Skeletal muscle tissue (tissue), 4 donors: ENCODE data around the gene PKLR. TPM values are rescaled to one million over a fixed set of nuclear protein-coding genes. Genes with fewer than 3 reads are reported as not detected.
A peak's percentile ranks its signal among the peaks of the same experiment; 100 is the strongest.

ENCODE experiments used
- H3K27ac ChIP-seq: one replicate; pipeline ENCODE4 v1.7.0; 2013; ENCODE audit warnings: mild to moderate bottlenecking, low read depth, low read length, inconsistent platforms
- H3K27me3 ChIP-seq, 3 donors: one replicate each; pipeline ENCODE4 v1.7.0; 2013; ENCODE audit warnings: low read length in 3 of 3; ENCODE audit not compliant: control insufficient read depth in 3 of 3, insufficient read depth in 3 of 3
- H3K36me3 ChIP-seq, 3 donors: one replicate each; pipeline ENCODE4 v1.7.0; 2013; ENCODE audit warnings: low read length in 3 of 3; ENCODE audit not compliant: control insufficient read depth in 3 of 3, insufficient read depth in 3 of 3
- H3K4me1 ChIP-seq, 3 donors: one replicate each; pipeline ENCODE4 v1.7.0; 2013; ENCODE audit warnings: low read length in 3 of 3, mild to moderate bottlenecking in 3 of 3; ENCODE audit not compliant: control insufficient read depth in 3 of 3, insufficient read depth in 3 of 3
- H3K4me3 ChIP-seq, 3 donors: one replicate each; pipeline ENCODE4 v1.7.0; 2013; ENCODE audit warnings: low read length in 3 of 3
- H3K9ac ChIP-seq, 3 donors: one replicate each; pipeline ENCODE4 v1.7.0; 2013; ENCODE audit warnings: low read length in 3 of 3, mild to moderate bottlenecking in 3 of 3, moderate library complexity in 2 of 3, low read depth in 1 of 3
- H3K9me3 ChIP-seq, 3 donors: one replicate each; pipeline ENCODE4 v1.7.0; 2013; ENCODE audit warnings: low read length in 3 of 3; ENCODE audit not compliant: control insufficient read depth in 3 of 3
- total RNA-seq: library from RNA; depleted of rRNA; stranded (reverse); fragments of >200 nt; gene quantifications from one replicate; pipeline ENCODE4 v1.2.3, GENCODE V29; 2014
- donor health status: Osteomylitis.

Gene PKLR
- total RNA-seq, 1 donor from 2014 or later = not detected

DNA sequence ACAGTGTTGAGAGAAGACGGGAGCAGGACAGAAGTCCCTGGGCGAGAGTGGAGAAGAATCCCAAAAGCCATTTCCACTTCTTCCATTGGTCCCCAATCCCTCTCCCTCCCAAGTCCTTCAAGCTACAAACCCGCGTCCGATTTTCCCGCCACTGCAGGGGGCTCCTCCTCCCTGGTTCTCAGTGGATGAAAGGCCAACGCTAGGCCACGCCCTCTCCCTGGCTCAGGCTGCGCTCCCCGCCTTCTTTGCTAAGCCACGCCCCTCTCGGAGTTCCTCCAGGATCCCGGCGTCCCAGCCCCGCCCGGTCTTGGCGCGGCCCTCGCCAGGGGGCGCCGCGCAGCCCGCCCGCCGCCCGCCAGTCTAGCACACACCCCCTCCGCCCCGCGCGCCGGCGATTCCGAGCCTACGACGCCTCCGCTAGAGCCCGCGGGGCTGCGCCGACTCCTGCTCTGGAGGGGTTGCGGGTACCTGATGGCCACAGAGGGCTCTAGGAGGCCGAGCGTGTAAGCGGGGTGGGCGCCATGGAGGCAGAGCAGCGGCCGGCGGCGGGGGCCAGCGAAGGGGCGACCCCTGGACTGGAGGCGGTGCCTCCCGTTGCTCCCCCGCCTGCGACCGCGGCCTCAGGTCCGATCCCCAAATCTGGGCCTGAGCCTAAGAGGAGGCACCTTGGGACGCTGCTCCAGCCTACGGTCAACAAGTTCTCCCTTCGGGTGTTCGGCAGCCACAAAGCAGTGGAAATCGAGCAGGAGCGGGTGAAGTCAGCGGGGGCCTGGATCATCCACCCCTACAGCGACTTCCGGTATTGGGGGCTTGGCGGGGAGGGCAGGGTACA lies 24.0 kb downstream of the PKLR start, which contains the start of gene HCN3:
TSS of gene HCN3 (plus strand) at position 394 of the 832 bp plus-strand sequence. CDS start at position 522, 128 bp downstream.
- Histone ChIP-seq H3K4me3 (peak within 1 kb of the TSS; percentile 75 to 81 (median 76)), H3K4me1 (peaks cover 23 to 28% (median 26%) of the 10 kb centered on the region in 3 donors), H3K9ac (peak within 1 kb of the TSS; percentile 40 to 78 (median 71)), H3K27ac (no peak within 1 kb of the TSS), H3K9me3 (no peaks in the 10 kb centered on the region), H3K36me3 (no peaks in the 10 kb centered on the region), H3K27me3 (no peaks in the 10 kb centered on the region)

DNA sequence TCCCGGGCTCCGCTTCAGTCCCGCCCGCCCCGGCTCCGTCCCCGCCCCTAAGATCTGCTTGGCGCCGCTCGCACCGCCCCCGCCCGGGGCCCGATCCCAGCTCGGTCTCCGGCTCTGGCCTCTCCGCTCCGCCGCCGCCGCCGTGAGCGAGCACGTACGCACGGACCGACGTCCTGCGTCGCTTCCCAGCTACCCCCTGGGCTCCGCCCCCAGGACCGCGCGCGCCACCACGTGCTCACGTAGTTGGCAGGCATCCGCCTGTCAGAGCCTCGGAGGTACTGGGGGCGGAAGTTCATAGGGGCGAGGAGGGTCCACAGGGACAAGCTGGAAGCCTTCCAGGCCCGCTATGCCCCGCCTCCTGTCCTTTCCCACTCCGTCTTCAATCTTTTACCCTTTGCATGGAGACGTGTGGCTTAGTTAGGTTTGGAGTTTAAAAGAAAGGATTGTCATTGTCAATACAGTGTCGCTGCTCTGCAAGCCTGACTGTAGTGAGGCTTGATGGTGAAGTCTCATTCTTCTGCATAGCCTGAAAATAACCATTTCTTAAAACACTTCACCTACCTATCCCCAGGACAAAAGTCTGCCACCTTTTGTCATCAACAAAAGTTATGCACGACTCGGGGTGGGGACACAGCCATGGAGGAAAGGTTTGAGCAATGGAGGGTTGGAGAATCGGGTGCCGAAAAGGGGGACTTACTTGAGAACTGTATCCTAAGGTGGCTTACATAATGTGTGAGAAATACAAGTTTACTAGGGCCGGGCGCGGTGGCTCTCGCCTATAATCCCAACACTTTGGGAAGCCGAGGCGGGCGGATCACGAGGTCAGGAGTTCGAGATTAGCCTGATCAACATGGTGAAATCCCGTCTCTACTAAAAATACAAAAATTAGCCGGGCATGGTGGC lies 27.6 kb downstream of the PKLR start, which contains the start of gene CLK2:
TSS of gene CLK2 (minus strand) at position 162 of the 903 bp plus-strand sequence. CDS start 2,527 bp downstream, outside the sequence.
- peaks cover 19 to 23% (median 22%) of the 10 kb centered on the region in 3 donors for H3K36me3 ChIP-seq
- H3K27me3 ChIP-seq = no peaks in the 10 kb centered on the region

GRCh38 chr1:155272466-155273342 lies 28.5 kb downstream of the PKLR start:
- Histone ChIP-seq H3K9ac (peak overlapping the region; percentile 86 to 91 (median 91)), H3K4me3 (peak overlapping the region; percentile 91 to 93 (median 93)), H3K27ac (peak overlapping the region; percentile 93), H3K36me3 (peaks cover 28 to 32% (median 31%) of the 10 kb centered on the region in 3 donors), H3K9me3 (no peaks in the 10 kb centered on the region), H3K4me1 (peaks cover 24 to 36% (median 30%) of the 10 kb centered on the region in 3 donors), H3K27me3 (no peaks in the 10 kb centered on the region)

More for the DNA sequence above, 27.6 kb downstream of the PKLR start, which contains the start of gene CLK2:
- peak within 1 kb of the TSS; percentile 87 to 91 (median 91) for H3K9ac ChIP-seq
- peak within 1 kb of the TSS; percentile 93 for H3K27ac ChIP-seq
- no peaks in the 10 kb centered on the region for H3K9me3 ChIP-seq
- peaks cover 28 to 38% (median 31%) of the 10 kb centered on the region in 3 donors for H3K4me1 ChIP-seq
- peak within 1 kb of the TSS; percentile 91 to 93 (median 93) for H3K4me3 ChIP-seq

DNA sequence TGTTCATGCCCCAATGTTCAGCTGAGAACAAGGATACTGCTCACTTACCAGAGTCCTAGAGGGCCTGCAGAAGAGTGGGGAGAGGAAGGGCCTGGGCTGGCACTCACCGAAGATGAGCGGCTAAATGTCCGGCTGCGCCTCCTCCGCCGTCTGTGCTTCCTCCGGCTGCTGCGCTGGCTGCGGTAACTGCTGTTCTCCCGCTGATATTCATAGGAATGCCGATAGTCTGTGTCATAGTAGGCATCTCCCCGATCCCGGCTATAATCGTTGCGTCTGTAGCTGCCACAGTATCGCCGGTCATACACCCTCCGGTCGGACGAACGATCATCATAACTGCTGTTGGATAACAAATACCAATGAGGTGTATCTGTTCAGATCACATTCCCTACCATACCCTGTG lies 31.9 kb downstream of the PKLR start:
- Histone ChIP-seq H3K36me3 (peaks cover 53 to 62% (median 61%) of the 10 kb centered on the region in 3 donors), H3K27ac (no peak overlapping the region), H3K9ac (no peak overlapping the region), H3K27me3 (no peaks in the 10 kb centered on the region), H3K4me3 (no peak overlapping the region), H3K4me1 (peaks cover 19 to 38% (median 29%) of the 10 kb centered on the region in 3 donors), H3K9me3 (no peaks in the 10 kb centered on the region)

DNA sequence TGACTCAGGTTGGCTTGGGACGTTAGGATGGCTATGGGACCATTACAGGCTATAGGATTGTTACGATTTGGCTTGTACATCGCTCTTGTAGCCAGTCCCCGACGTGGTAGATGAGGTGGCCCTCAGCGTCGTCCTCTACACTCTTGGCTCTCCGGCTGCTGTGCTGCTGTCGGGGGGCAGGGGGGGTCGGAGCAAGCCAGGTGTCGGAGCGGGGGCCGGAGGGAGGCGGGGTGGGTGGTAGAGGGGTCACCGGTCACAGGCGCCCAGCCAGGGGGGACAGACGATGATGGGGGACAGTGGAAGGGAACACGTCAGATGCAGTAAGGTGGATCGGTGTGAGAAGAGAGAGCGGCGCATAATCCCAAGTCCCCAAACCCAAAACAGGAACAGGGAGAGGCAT lies 32.6 kb downstream of the PKLR start:
- no peak overlapping the region for H3K4me3 ChIP-seq
- H3K27me3 ChIP-seq = no peaks in the 10 kb centered on the region
- H3K9me3 ChIP-seq = no peaks in the 10 kb centered on the region
- H3K9ac ChIP-seq = no peak overlapping the region
- peaks cover 15 to 34% (median 25%) of the 10 kb centered on the region in 3 donors for H3K4me1 ChIP-seq
- peaks cover 60 to 70% (median 69%) of the 10 kb centered on the region in 3 donors for H3K36me3 ChIP-seq
- peak overlapping the region; percentile 80 for H3K27ac ChIP-seq

DNA sequence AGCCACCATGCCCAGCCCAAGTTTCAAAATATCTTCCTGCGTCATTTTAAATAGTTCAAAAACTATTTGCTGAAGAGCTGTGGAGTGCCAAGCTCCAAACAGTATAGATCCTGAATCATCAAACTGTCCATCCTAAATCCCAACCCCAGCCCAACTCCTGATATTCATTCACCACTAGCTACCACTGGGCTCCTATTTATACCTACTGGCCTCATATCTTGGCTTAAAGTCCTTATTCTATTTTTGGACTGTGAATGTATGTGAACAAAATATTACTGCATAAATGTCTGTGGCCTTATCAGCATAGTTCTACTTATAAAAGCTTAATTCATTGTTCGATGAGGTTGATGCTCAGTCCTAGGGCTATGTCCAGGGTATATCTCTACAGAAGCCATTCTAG lies 33.9 kb downstream of the PKLR start:
- Histone ChIP-seq H3K27me3 (no peaks in the 10 kb centered on the region), H3K27ac (peak overlapping the region; percentile 80), H3K4me1 (peaks cover 17 to 34% (median 25%) of the 10 kb centered on the region in 3 donors), H3K9ac (peak overlapping the region; percentile 10 to 68 (median 51)), H3K4me3 (no peak overlapping the region), H3K9me3 (no peaks in the 10 kb centered on the region), H3K36me3 (peaks cover 70 to 78% (median 76%) of the 10 kb centered on the region in 3 donors)

GRCh38 chr1:155266553-155266952 lies 34.7 kb downstream of the PKLR start:
- Histone ChIP-seq H3K4me3 (no peak overlapping the region), H3K4me1 (peaks cover 19 to 31% (median 23%) of the 10 kb centered on the region in 3 donors), H3K27ac (no peak overlapping the region), H3K9me3 (no peaks in the 10 kb centered on the region), H3K9ac (no peak overlapping the region), H3K36me3 (peaks cover 72 to 77% (median 76%) of the 10 kb centered on the region in 3 donors), H3K27me3 (no peaks in the 10 kb centered on the region)

DNA sequence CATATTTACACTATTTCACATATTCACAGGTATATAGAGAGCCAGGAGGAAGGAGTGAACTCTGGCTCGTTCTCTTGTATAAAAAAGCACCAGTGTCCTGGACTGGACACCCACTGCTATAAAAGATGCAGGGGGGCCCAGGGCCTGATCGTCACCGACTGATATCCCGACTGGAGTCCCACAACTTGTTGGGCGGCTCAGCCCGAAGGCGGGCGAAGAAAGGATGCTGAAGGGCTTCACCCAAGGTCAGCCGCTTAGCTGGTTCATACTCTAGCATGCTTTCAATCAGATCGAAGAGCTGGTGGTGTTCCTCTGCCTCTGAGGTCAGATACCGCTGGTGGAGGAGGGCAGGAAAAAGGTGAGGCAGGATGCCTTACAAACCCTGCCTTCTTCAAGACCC lies 38.2 kb downstream of the PKLR start:
- Histone ChIP-seq H3K27ac (no peak overlapping the region), H3K36me3 (peaks cover 57 to 62% (median 61%) of the 10 kb centered on the region in 3 donors), H3K4me3 (no peak overlapping the region), H3K27me3 (no peaks in the 10 kb centered on the region), H3K9ac (no peak overlapping the region), H3K4me1 (peaks cover 28 to 43% (median 30%) of the 10 kb centered on the region in 3 donors), H3K9me3 (no peaks in the 10 kb centered on the region)
